Tibial artery (tissue), 4 donors: Measurements from ENCODE around the gene VILL.

Experiments
- DNase-seq, 2 donors: peaks; one replicate each; pipeline ENCODE4 v3.0.0-alpha.2; 2019
- H3K27ac ChIP-seq, 2 donors: fragments of 200-600 bp; sonication (generic) in 1 of 2; 1 replicate in 1 of 2; 2 replicates in 1 of 2; pipeline ENCODE4 v1.5.1; 2018 to 2019; ENCODE audit warnings: mild to moderate bottlenecking in 1 of 2
- H3K27me3 ChIP-seq, 2 donors: fragments of 200-600 bp; sonication (generic) in 1 of 2; one replicate each; pipeline versions ENCODE4 v1.5.1 to v1.6.0; 2016 to 2019
- H3K36me3 ChIP-seq, 3 donors: fragments of 200-600 bp; sonication (generic) in 2 of 3; one replicate each; pipeline ENCODE4 v1.5.1; 2016 to 2019; ENCODE audit warnings: mild to moderate bottlenecking in 2 of 3
- H3K4me1 ChIP-seq, 4 donors: fragments of 200-600 bp; sonication (generic) in 2 of 4; 1 replicate in 3 of 4; 2 replicates in 1 of 4; pipeline ENCODE4 v1.5.1; 2016 to 2019
- H3K4me3 ChIP-seq, 2 donors: fragments of 200-600 bp; sonication (generic) in 1 of 2; 1 replicate in 1 of 2; 2 replicates in 1 of 2; pipeline ENCODE4 v1.5.1; 2018 to 2019; ENCODE audit warnings: mild to moderate bottlenecking in 2 of 2
- H3K9me3 ChIP-seq, 3 donors: fragments of 200-600 bp; sonication (generic) in 1 of 3; one replicate each; pipeline ENCODE4 v1.5.1; 2016 to 2019
- intact Hi-C: fragments of 100-400 bp; cut with DNase I; formaldehyde crosslinking; loops from one replicate; pipeline ENCODE4 v1.15.0; 2023; ENCODE audit warnings: low total_unique reads
- TF ChIP-seq, protein P1 (sequence below), 2 experiments: fragments of 200-600 bp in 1 of 2; fragments of 450-650 bp in 1 of 2; IDR thresholded peaks; one replicate each; pipeline ENCODE4 v1.5.1; 2017 to 2019; ENCODE audit warnings: antibody characterized with exemption in 2 of 2, mild to moderate bottlenecking in 1 of 2, moderate library complexity in 1 of 2

VILL gene

DNA sequence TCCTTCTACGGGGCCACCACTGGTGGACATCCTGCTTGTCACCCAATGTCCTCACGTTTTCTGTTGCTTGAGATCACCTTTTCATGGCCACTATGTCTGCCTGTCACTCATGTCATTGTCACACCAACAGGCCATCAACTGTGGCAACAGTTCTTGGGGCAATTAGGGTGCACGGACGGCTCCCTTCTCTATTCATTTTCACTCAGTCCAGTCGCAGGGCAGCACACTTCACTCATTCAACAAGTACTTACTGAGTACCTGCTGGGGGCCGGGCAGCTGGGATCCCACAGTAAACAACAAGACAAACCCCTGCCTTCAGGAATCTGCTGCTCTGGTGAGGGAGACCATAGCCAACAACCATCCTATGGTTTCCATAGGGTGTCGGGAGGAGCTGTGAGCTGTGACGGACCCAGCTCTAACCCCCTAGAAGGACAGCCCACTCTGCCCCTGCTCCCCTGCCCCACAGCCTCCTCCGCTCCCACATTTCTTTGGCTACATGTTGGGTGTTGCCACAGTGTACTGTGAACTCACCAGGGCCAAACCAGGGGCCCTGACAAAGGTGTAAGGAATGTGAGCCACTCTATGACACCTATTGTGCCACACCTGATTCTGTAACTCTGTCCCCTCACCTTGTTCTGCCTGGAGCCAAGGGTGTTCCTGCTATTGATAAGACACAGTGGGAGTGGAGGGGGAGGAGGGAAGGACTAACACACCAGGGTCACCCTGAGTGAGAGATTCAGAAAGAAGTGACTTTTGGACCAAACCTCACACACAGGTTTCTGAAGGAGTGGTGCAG lies 1.9 kb downstream of the VILL start:
- peaks cover 0 to 19% (median 6%) of the 10 kb centered on the region in 4 donors for H3K4me1 ChIP-seq
- no peaks in the 10 kb centered on the region for H3K36me3 ChIP-seq
- H3K27me3 ChIP-seq, result no peaks in the 10 kb centered on the region
- H3K4me3 ChIP-seq, result no peak overlapping the region
- H3K9me3 ChIP-seq, result no peaks in the 10 kb centered on the region
- intact Hi-C loops, result no loop called here
- TF ChIP-seq, protein P1, sequence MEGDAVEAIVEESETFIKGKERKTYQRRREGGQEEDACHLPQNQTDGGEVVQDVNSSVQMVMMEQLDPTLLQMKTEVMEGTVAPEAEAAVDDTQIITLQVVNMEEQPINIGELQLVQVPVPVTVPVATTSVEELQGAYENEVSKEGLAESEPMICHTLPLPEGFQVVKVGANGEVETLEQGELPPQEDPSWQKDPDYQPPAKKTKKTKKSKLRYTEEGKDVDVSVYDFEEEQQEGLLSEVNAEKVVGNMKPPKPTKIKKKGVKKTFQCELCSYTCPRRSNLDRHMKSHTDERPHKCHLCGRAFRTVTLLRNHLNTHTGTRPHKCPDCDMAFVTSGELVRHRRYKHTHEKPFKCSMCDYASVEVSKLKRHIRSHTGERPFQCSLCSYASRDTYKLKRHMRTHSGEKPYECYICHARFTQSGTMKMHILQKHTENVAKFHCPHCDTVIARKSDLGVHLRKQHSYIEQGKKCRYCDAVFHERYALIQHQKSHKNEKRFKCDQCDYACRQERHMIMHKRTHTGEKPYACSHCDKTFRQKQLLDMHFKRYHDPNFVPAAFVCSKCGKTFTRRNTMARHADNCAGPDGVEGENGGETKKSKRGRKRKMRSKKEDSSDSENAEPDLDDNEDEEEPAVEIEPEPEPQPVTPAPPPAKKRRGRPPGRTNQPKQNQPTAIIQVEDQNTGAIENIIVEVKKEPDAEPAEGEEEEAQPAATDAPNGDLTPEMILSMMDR (IDR thresholded peaks at IDR 0.05), result no peak
- no peak overlapping the region for H3K27ac ChIP-seq
- DNase-seq, result peak; percentile 20 to 51

DNA sequence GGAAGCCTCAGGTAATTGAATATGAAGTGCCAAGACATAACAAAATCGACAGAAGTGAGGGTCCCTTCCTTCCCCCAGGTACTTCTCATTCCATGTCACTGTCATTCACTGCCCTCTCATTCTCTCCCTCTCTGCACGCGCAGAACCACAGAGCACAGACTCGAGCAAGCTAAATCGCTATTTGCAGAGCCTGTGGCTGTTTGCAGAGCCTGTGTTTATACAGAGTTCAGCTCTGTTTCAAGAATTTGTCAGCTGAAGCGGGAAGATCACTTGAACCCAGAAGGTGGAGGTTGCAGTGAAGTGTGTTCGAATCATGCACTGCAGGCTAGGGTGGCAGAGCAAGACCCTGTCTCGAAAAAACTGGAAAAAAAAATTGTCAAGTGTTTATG lies 2.5 kb downstream of the VILL start:
- Histone ChIP-seq H3K4me3 (no peak overlapping the region), H3K27ac (no peak overlapping the region)

DNA sequence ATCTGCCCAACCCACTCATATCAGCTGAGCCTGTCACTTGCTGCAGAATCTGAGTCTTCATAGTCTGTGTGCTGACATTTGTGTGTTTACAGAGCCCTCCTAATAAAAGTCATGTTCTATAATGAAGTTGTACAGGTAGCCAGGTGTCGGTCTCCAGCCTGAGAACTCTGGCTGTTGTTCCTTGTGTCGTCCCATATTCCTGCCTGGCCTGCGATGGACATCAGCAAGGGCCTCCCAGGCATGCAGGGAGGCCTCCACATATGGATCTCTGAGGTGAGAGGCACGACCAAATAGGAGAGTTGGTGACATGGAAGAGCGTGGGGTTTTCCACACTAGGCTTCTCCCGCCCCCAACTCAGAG lies 2.9 kb downstream of the VILL start:
- TF ChIP-seq, protein P1 (IDR thresholded peaks at IDR 0.05), result no peak
- peaks cover 0 to 27% (median 13%) of the 10 kb centered on the region in 4 donors for H3K4me1 ChIP-seq
- H3K9me3 ChIP-seq, result no peaks in the 10 kb centered on the region
- DNase-seq, result no peak
- intact Hi-C loops, result no loop called here
- H3K4me3 ChIP-seq, result peak overlapping the region; percentile 50 to 60
- no peaks in the 10 kb centered on the region for H3K36me3 ChIP-seq
- no peaks in the 10 kb centered on the region for H3K27me3 ChIP-seq
- peak overlapping the region; percentile 58 to 61 for H3K27ac ChIP-seq

More for the DNA sequence above, 2.5 kb downstream of the VILL start:
- DNase-seq, result peak in 1 of 2 donors; percentile 11
- Histone ChIP-seq H3K4me1 (peaks cover 0 to 23% (median 10%) of the 10 kb centered on the region in 4 donors), H3K36me3 (no peaks in the 10 kb centered on the region), H3K9me3 (no peaks in the 10 kb centered on the region), H3K27me3 (no peaks in the 10 kb centered on the region)
- intact Hi-C loops, result no loop called here
- TF ChIP-seq, protein P1 (IDR thresholded peaks at IDR 0.05), result no peak

DNA sequence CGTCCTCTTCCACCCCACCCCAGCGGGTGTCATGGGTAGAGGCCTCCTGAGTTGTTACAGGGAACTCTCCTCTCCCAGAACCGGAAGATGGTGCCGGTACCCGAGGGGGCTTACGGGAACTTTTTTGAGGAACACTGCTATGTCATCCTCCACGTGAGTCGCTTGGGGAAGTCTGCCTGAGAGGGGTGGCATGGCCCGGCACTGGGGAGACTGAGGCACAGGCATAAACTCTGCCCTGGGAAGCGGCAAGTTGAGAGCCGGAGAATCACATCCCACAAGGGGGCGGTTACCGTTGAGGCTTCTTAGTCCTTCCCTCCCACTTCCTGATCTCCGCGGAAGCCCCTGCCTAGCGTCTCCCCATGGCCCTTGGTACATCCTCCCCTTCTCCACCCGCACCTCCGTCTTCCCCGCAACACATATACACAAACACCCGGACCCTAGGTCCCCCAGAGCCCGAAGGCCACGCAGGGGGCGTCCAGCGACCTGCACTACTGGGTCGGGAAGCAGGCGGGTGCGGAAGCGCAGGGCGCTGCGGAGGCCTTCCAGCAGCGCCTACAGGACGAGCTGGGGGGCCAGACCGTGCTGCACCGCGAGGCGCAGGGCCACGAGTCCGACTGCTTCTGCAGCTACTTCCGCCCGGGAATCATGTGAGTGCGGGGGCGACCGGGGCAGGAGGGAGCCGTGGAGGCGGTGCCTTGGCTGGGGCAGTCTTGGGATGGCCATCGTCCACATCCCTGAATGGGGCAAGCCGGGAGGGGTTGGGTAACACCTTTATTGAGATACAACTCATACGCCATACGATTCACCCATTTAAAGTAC lies 3.4 kb downstream of the VILL start:
- Histone ChIP-seq H3K9me3 (no peaks in the 10 kb centered on the region), H3K36me3 (no peaks in the 10 kb centered on the region), H3K4me3 (peak overlapping the region; percentile 50 to 60), H3K27me3 (no peaks in the 10 kb centered on the region), H3K4me1 (peaks cover 0 to 30% (median 16%) of the 10 kb centered on the region in 4 donors), H3K27ac (peak overlapping the region; percentile 58 to 61)
- intact Hi-C loops, result no loop called here
- peak; percentile 86 to 92 for DNase-seq
- TF ChIP-seq, protein P1 (IDR thresholded peaks at IDR 0.05), result no peak

DNA sequence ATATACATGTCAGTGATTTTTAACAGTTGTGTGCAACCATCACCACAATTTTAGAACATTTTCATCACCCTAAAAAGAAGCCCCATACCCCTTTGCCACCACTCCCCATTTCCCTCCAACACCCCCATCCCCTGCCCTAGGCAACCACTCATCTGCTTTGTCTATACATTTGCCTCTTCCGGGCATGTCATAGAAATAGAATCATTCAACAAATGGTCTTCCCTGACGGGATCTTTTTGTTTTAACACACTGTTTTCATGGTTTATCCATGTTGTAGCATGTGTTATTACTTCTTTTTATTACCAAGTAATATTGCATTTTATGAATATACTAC lies 4.0 kb downstream of the VILL start:
- peak overlapping the region; percentile 50 to 60 for H3K4me3 ChIP-seq
- intact Hi-C loops, result no loop called here
- H3K9me3 ChIP-seq, result no peaks in the 10 kb centered on the region
- H3K4me1 ChIP-seq, result peaks cover 0 to 34% (median 16%) of the 10 kb centered on the region in 4 donors
- no peaks in the 10 kb centered on the region for H3K27me3 ChIP-seq
- DNase-seq, result no peak
- peak overlapping the region; percentile 58 to 61 for H3K27ac ChIP-seq
- TF ChIP-seq, protein P1 (IDR thresholded peaks at IDR 0.05), result no peak
- no peaks in the 10 kb centered on the region for H3K36me3 ChIP-seq
